DND-41 (cell line): Measurements from ENCODE around the gene LRTM2.

ENCODE experiments used
- CTCF ChIP-seq: IDR thresholded peaks from 2 replicates; pipeline ENCODE4 v1.5.1; 2012; ENCODE audit warnings: borderline replicate concordance, low read length, moderate library complexity, mild to moderate bottlenecking; ENCODE audit not compliant: poor library complexity, severe bottlenecking; ENCODE audit errors: extremely low read depth
- EZH2 ChIP-seq: IDR thresholded peaks from 3 replicates; pipeline ENCODE4 v1.6.1; 2012; ENCODE audit warnings: borderline replicate concordance, low read depth, mild to moderate bottlenecking, moderate library complexity, low read length, inconsistent platforms; ENCODE audit not compliant: severe bottlenecking

- TF ChIP-seq CTCF (no peak), EZH2 (no peak)
These were observed 65.4 kb downstream of the LRTM2 start for GRCh38 chr12:1885599-1886245.
